OCI-LY7 (cell line): Measurements from ENCODE around the gene ADCY5. TPM values are rescaled to one million over a fixed set of nuclear protein-coding genes. Genes with fewer than 3 reads are reported as not detected.

ENCODE experiments used
- BruUV-seq: library from RNA; stranded (reverse); fragments of 400-500 nt; replicated peaks from 2 replicates; lab custom pipeline; 2021; lab: Mats Ljungman, UMichigan
- CTCF ChIA-PET: fragments of 300-600 bp; sonication (Branson Sonifier 250); formaldehyde crosslinking; loops from one replicate; lab custom pipeline; 2022; ENCODE audit warnings: antibody characterized with exemption; ENCODE audit not compliant: unreplicated experiment; lab: Charles Lee
- POLR2A ChIA-PET: fragments of 300-600 bp; sonication (Branson Sonifier 250); formaldehyde crosslinking; loops from one replicate; lab custom pipeline; 2022; ENCODE audit warnings: antibody characterized with exemption; lab: Charles Lee
- DNase-seq: peaks from one replicate; pipeline ENCODE4 v3.0.0-alpha.2; 2015; ENCODE audit warnings: low spot score
- H2AFZ ChIP-seq: fragments of 200-600 bp; sonication (generic), shearing (Covaris generic); 2 replicates; pipeline ENCODE4 v1.6.1; 2014; ENCODE audit warnings: mild to moderate bottlenecking, antibody characterized with exemption, low read length, moderate library complexity
- H3K27ac ChIP-seq: fragments of 200-600 bp; sonication (generic); 2 replicates; pipeline ENCODE4 v1.5.1; 2014; ENCODE audit warnings: mixed run types, low read depth, mild to moderate bottlenecking, moderate library complexity, low read length, inconsistent platforms; ENCODE audit not compliant: poor library complexity, severe bottlenecking
- H3K36me3 ChIP-seq: fragments of 200-600 bp; sonication (generic); 2 replicates; pipeline ENCODE4 v1.6.1; 2014; ENCODE audit warnings: mild to moderate bottlenecking, antibody characterized with exemption, low read length, moderate library complexity, mixed read lengths; ENCODE audit not compliant: insufficient read depth
- H3K4me1 ChIP-seq: fragments of 200-600 bp; sonication (generic); 2 replicates; pipeline ENCODE4 v1.5.1; 2014; ENCODE audit warnings: mild to moderate bottlenecking, low read length; ENCODE audit not compliant: insufficient read depth, poor library complexity, severe bottlenecking
- H3K4me2 ChIP-seq: fragments of 200-600 bp; sonication (generic); 2 replicates; pipeline ENCODE4 v1.6.1; 2014; ENCODE audit warnings: mild to moderate bottlenecking, low read length
- H3K4me3 ChIP-seq: fragments of 200-600 bp; sonication (generic); 2 replicates; pipeline ENCODE4 v1.5.1; 2014; ENCODE audit warnings: mild to moderate bottlenecking, low read depth, low read length; ENCODE audit not compliant: poor library complexity, severe bottlenecking
- H3K79me2 ChIP-seq: fragments of 200-600 bp; sonication (generic); 2 replicates; pipeline ENCODE4 v1.6.1; 2016; ENCODE audit warnings: low read depth, mild to moderate bottlenecking, low read length, moderate library complexity, mixed read lengths; ENCODE audit not compliant: insufficient read depth
- H3K9me2 ChIP-seq: fragments of 200-600 bp; sonication (generic); 2 replicates; pipeline ENCODE4 v1.6.1; 2016; ENCODE audit warnings: mild to moderate bottlenecking, low read length, mixed read lengths; ENCODE audit not compliant: insufficient read depth
- H3K9me3 ChIP-seq: fragments of 200-600 bp; sonication (generic); 2 replicates; pipeline ENCODE4 v1.6.1; 2014; ENCODE audit warnings: mild to moderate bottlenecking, mixed run types, low read length, mixed read lengths
- H4K20me1 ChIP-seq: fragments of 200-600 bp; sonication (generic); 2 replicates; pipeline ENCODE4 v1.6.1; 2014; ENCODE audit warnings: mild to moderate bottlenecking, antibody characterized with exemption, low read length, moderate library complexity, mixed read lengths; ENCODE audit not compliant: insufficient read depth
- CTCF ChIP-seq: fragments of 200-600 bp; sonication (generic); conservative IDR thresholded peaks from 2 replicates; pipeline ENCODE4 v1.5.1; 2014; ENCODE audit warnings: mild to moderate bottlenecking, antibody characterized with exemption, low read length, moderate library complexity, mixed read lengths
- EZH2phosphoT487 ChIP-seq: fragments of 200-600 bp; sonication (generic); IDR thresholded peaks from 2 replicates; pipeline ENCODE4 v1.6.1; 2018; ENCODE audit warnings: low read depth, borderline replicate concordance, mild to moderate bottlenecking, mixed run types, antibody characterized with exemption, low read length, moderate library complexity, mixed read lengths
- intact Hi-C: fragments of 100-400 bp; cut with micrococcal nuclease; formaldehyde crosslinking; loops from one replicate; pipeline ENCODE4 v1.10.0; 2022; ENCODE audit not compliant: unreplicated experiment
- total RNA-seq, 2 experiments: library from RNA; depleted of rRNA in 1 of 2; stranded (reverse); fragments of >200 nt in 1 of 2; shearing (Covaris generic) in 1 of 2; gene quantifications; 2 replicates each; pipeline ENCODE4 v1.2.3, GENCODE V29; 2014 to 2022

Gene ADCY5
- total RNA-seq, 2 experiments from 2014 or later, result 0.03 to 0.63 TPM

DNA sequence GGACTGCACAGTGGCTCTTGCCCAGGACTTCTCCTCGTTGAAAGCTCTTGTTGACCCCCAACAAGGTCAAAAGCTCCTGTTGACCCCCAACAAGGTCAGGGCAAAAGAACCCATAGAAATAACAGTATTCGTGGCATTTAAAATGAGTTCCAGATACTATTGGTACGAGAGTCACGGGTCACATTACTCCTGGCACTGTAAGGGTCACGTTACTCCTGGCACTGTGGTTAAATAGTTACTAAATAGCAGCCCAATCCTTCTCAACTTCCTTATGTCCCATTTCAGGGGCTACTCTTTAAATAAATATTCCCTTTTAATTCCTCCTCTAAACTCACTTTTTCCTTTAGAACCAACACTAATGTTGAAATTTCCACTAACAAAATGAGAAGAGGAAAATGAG lies 18.2 kb upstream of the ADCY5 start:
- no peaks in the 10 kb centered on the region for H3K36me3 ChIP-seq
- BruUV-seq, result no TSS peak
- no peaks in the 10 kb centered on the region for H3K4me1 ChIP-seq
- no peak overlapping the region for H3K4me2 ChIP-seq
- H3K9me2 ChIP-seq, result no peaks in the 10 kb centered on the region
- no peaks in the 10 kb centered on the region for H3K9me3 ChIP-seq
- no peak overlapping the region for H3K4me3 ChIP-seq
- intact Hi-C loops, result no loop called here
- ChIA-PET POLR2A (interaction anchor here (0.6 kb wide), 2 partner anchors 75 to 92 kb away, joined by 3 to 7 read pairs; no protein-coding TSS in a partner anchor), CTCF (no interaction called here)
- DNase-seq, result no peak
- no peaks in the 10 kb centered on the region for H3K79me2 ChIP-seq
- TF ChIP-seq CTCF (no peak), EZH2phosphoT487 (no peak)
- no peak overlapping the region for H2AFZ ChIP-seq
- H3K27ac ChIP-seq, result no peak overlapping the region
- H4K20me1 ChIP-seq, result no peaks in the 10 kb centered on the region

DNA sequence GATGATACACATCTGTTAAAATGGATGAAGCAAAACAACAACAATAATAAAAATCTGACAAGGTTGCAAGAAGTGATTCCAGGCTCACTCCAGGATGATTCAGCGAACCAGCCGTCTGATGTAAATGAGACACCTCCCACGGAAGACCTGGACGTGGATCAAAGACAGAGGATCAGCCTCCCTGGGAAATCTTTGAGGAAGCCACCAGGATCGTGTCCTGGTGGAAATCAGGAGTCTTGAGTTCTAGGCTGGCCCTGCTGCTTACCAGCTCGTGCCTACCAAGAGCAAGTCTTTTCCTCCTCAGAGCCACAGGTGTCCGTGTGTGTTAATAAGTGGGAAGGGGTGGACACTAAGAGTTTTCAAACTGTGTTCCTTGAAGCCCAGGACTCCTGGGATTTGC lies 15.3 kb upstream of the ADCY5 start:
- Histone ChIP-seq H4K20me1 (no peaks in the 10 kb centered on the region), H3K4me1 (no peaks in the 10 kb centered on the region), H2AFZ (no peak overlapping the region), H3K4me3 (no peak overlapping the region), H3K27ac (no peak overlapping the region), H3K9me2 (no peaks in the 10 kb centered on the region), H3K36me3 (no peaks in the 10 kb centered on the region), H3K79me2 (no peaks in the 10 kb centered on the region), H3K4me2 (no peak overlapping the region), H3K9me3 (no peaks in the 10 kb centered on the region)
- no peak for TF ChIP-seq EZH2phosphoT487
- TF ChIP-seq CTCF, result no peak
- CTCF ChIA-PET, result no interaction called here
- POLR2A ChIA-PET, result no interaction called here
- no TSS peak for BruUV-seq
- intact Hi-C loops, result no loop called here
- no peak for DNase-seq

GRCh38 chr3:123459862-123460261 lies 11.0 kb upstream of the ADCY5 start:
- ChIA-PET CTCF (no interaction called here), POLR2A (no interaction called here)
- no peak for DNase-seq
- H3K36me3 ChIP-seq, result no peaks in the 10 kb centered on the region
- no peaks in the 10 kb centered on the region for H3K4me1 ChIP-seq
- H3K79me2 ChIP-seq, result no peaks in the 10 kb centered on the region
- intact Hi-C loops, result no loop called here
- no peak overlapping the region for H3K4me2 ChIP-seq
- no peaks in the 10 kb centered on the region for H3K9me3 ChIP-seq
- no peaks in the 10 kb centered on the region for H4K20me1 ChIP-seq
- no peak overlapping the region for H3K27ac ChIP-seq
- no peak overlapping the region for H3K4me3 ChIP-seq
- no peaks in the 10 kb centered on the region for H3K9me2 ChIP-seq
- TF ChIP-seq EZH2phosphoT487 (no peak), CTCF (no peak)
- no peak overlapping the region for H2AFZ ChIP-seq
- BruUV-seq, result no TSS peak
